Astrocyte (in vitro differentiated cells and primary cell): ENCODE data around the gene BRICD5. TPM values are rescaled to one million over a fixed set of nuclear protein-coding genes. Genes with fewer than 3 reads are reported as not detected.

Experiments
- DNase-seq: peaks from one replicate; pipeline ENCODE4 v3.0.0-alpha.2; 2010; ENCODE audit warnings: low read depth
- FAIRE-seq: peaks from 2 replicates; lab custom pipeline; 2011; peaks lifted over from hg19 to GRCh38; lab: Jason Lieb, UNC
- H2AFZ ChIP-seq: 2 replicates; pipeline ENCODE4 v1.6.0; 2012; ENCODE audit warnings: low read depth, low read length, inconsistent platforms
- H3K27ac ChIP-seq: 2 replicates; pipeline ENCODE4 v1.5.1; 2011; ENCODE audit warnings: low read depth, low read length, inconsistent platforms
- H3K27me3 ChIP-seq: 2 replicates; pipeline ENCODE4 v1.6.0; 2011; ENCODE audit warnings: low read length, inconsistent platforms; ENCODE audit not compliant: insufficient read depth
- H3K36me3 ChIP-seq: 2 replicates; pipeline ENCODE4 v1.5.1; 2011; ENCODE audit warnings: low read length, inconsistent platforms; ENCODE audit not compliant: insufficient read depth
- H3K4me1 ChIP-seq: 2 replicates; pipeline ENCODE4 v1.5.1; 2011; ENCODE audit warnings: low read length, inconsistent platforms; ENCODE audit not compliant: insufficient read depth
- H3K4me2 ChIP-seq: 2 replicates; pipeline ENCODE4 v1.6.0; 2012; ENCODE audit warnings: low read length, inconsistent platforms
- H3K4me3 ChIP-seq: 2 replicates; pipeline ENCODE4 v1.5.1; 2011; ENCODE audit warnings: low read depth, mild to moderate bottlenecking, low read length, inconsistent platforms; ENCODE audit not compliant: insufficient read depth
- H3K79me2 ChIP-seq: 2 replicates; pipeline ENCODE4 v1.6.0; 2012; ENCODE audit warnings: mild to moderate bottlenecking, low read length, inconsistent platforms; ENCODE audit not compliant: insufficient read depth
- H3K9ac ChIP-seq: 2 replicates; pipeline ENCODE4 v1.6.0; 2012; ENCODE audit warnings: mild to moderate bottlenecking, low read length, inconsistent platforms
- H3K9me3 ChIP-seq: 2 replicates; pipeline ENCODE4 v1.5.1; 2012; ENCODE audit warnings: low read depth, mild to moderate bottlenecking, low read length, inconsistent platforms; ENCODE audit not compliant: insufficient read depth
- H4K20me1 ChIP-seq: 2 replicates; pipeline ENCODE4 v1.6.0; 2012; ENCODE audit warnings: low read length, inconsistent platforms; ENCODE audit not compliant: insufficient read depth
- H3K27ac Mint-ChIP-seq: one replicate; pipeline ENCODE4 v1.8.0; 2021; ENCODE audit warnings: mild to moderate bottlenecking, mixed read lengths; ENCODE audit not compliant: unreplicated experiment
- H3K27me3 Mint-ChIP-seq: one replicate; pipeline ENCODE4 v1.8.0; 2021; ENCODE audit warnings: low read depth, mixed read lengths; ENCODE audit not compliant: unreplicated experiment
- H3K36me3 Mint-ChIP-seq: one replicate; pipeline ENCODE4 v1.8.0; 2021; ENCODE audit warnings: low read depth, mixed read lengths; ENCODE audit not compliant: unreplicated experiment
- H3K4me1 Mint-ChIP-seq: one replicate; pipeline ENCODE4 v1.8.0; 2021; ENCODE audit warnings: low read depth, mixed read lengths; ENCODE audit not compliant: unreplicated experiment
- H3K4me3 Mint-ChIP-seq: one replicate; pipeline ENCODE4 v1.8.0; 2021; ENCODE audit warnings: mild to moderate bottlenecking, moderate library complexity, mixed read lengths; ENCODE audit not compliant: unreplicated experiment
- H3K9me3 Mint-ChIP-seq: one replicate; pipeline ENCODE4 v1.8.0; 2021; ENCODE audit warnings: mild to moderate bottlenecking, mixed read lengths; ENCODE audit not compliant: unreplicated experiment
- CTCF ChIP-seq: IDR thresholded peaks from 2 replicates; pipeline ENCODE4 v1.5.1; 2011; ENCODE audit warnings: low read depth, mild to moderate bottlenecking, inconsistent platforms, low read length, moderate library complexity; ENCODE audit not compliant: insufficient read depth
- EZH2 ChIP-seq: IDR thresholded peaks from 2 replicates; pipeline ENCODE4 v1.6.1; 2012; ENCODE audit warnings: mild to moderate bottlenecking, low read length, inconsistent platforms; ENCODE audit not compliant: insufficient read depth
- total RNA-seq: library from RNA; stranded (reverse); gene quantifications from 2 replicates; pipeline ENCODE4 v1.2.1, GENCODE V29; 2021

BRICD5 gene
- total RNA-seq, 1 donor from 2014 or later, result 6.4 TPM

GRCh38 chr16:2186505-2186904, 24.2 kb downstream of the BRICD5 start:
- H3K9me3 ChIP-seq, result no peaks in the 10 kb centered on the region
- H3K36me3 ChIP-seq, result no peaks in the 10 kb centered on the region
- H3K27me3 Mint-ChIP-seq, result peaks cover 3% of the 10 kb centered on the region
- TF ChIP-seq EZH2, result no peak
- TF ChIP-seq CTCF, result no peak
- peaks cover 2% of the 10 kb centered on the region for H3K36me3 Mint-ChIP-seq
- H3K9ac ChIP-seq, result no peak overlapping the region
- FAIRE-seq (no peak), DNase-seq (no peak)
- no peaks in the 10 kb centered on the region for H3K27me3 ChIP-seq
- no peak overlapping the region for H3K4me3 Mint-ChIP-seq
- no peak overlapping the region for H3K4me2 ChIP-seq
- no peaks in the 10 kb centered on the region for H3K4me1 Mint-ChIP-seq
- H2AFZ ChIP-seq, result no peak overlapping the region
- H4K20me1 ChIP-seq, result no peaks in the 10 kb centered on the region
- H3K4me1 ChIP-seq, result no peaks in the 10 kb centered on the region
- no peaks in the 10 kb centered on the region for H3K9me3 Mint-ChIP-seq
- no peak overlapping the region for H3K4me3 ChIP-seq
- no peak overlapping the region for H3K27ac ChIP-seq
- no peak overlapping the region for H3K27ac Mint-ChIP-seq
- H3K79me2 ChIP-seq, result no peaks in the 10 kb centered on the region

GRCh38 chr16:2186064-2186463, 24.6 kb downstream of the BRICD5 start:
- Histone ChIP-seq H3K4me2 (no peak overlapping the region), H3K9me3 (no peaks in the 10 kb centered on the region), H3K27me3 (no peaks in the 10 kb centered on the region), H2AFZ (no peak overlapping the region), H3K79me2 (no peaks in the 10 kb centered on the region), H3K4me1 (no peaks in the 10 kb centered on the region), H3K9ac (no peak overlapping the region), H4K20me1 (no peaks in the 10 kb centered on the region), H3K36me3 (no peaks in the 10 kb centered on the region), H3K4me3 (no peak overlapping the region), H3K27ac (no peak overlapping the region)
- no peaks in the 10 kb centered on the region for H3K4me1 Mint-ChIP-seq
- peaks cover 3% of the 10 kb centered on the region for H3K27me3 Mint-ChIP-seq
- no peak overlapping the region for H3K4me3 Mint-ChIP-seq
- no peak for TF ChIP-seq CTCF
- TF ChIP-seq EZH2, result no peak
- FAIRE-seq (no peak), DNase-seq (no peak)
- peak overlapping the region; percentile 75 for H3K27ac Mint-ChIP-seq
- H3K9me3 Mint-ChIP-seq, result no peaks in the 10 kb centered on the region
- H3K36me3 Mint-ChIP-seq, result peaks cover 2% of the 10 kb centered on the region

- Mint-ChIP-seq H3K4me1 (no peaks in the 10 kb centered on the region), H3K27ac (no peak overlapping the region), H3K36me3 (peaks cover 2% of the 10 kb centered on the region), H3K27me3 (peaks cover 3% of the 10 kb centered on the region), H3K9me3 (no peaks in the 10 kb centered on the region), H3K4me3 (no peak overlapping the region)
- no peaks in the 10 kb centered on the region for H3K79me2 ChIP-seq
- H3K36me3 ChIP-seq, result no peaks in the 10 kb centered on the region
- H3K9me3 ChIP-seq, result no peaks in the 10 kb centered on the region
- H3K27ac ChIP-seq, result no peak overlapping the region
- no peak overlapping the region for H3K4me2 ChIP-seq
- TF ChIP-seq CTCF, result no peak
- TF ChIP-seq EZH2, result no peak
- H4K20me1 ChIP-seq, result no peaks in the 10 kb centered on the region
- H3K4me3 ChIP-seq, result no peak overlapping the region
- DNase-seq, result no peak
- H3K9ac ChIP-seq, result no peak overlapping the region
- no peak for FAIRE-seq
- H3K27me3 ChIP-seq, result no peaks in the 10 kb centered on the region
- H3K4me1 ChIP-seq, result no peaks in the 10 kb centered on the region
- no peak overlapping the region for H2AFZ ChIP-seq
These were observed 25.7 kb downstream of the BRICD5 start for GRCh38 chr16:2184962-2185361.
